ENCODE measurements around the gene TMEM72. TPM values are rescaled to one million over a fixed set of nuclear protein-coding genes. Genes with fewer than 3 reads are reported as not detected.

TMEM72 gene
- total and polyA plus RNA-seq, 5 donors from 2014 or later: not detected

DNA sequence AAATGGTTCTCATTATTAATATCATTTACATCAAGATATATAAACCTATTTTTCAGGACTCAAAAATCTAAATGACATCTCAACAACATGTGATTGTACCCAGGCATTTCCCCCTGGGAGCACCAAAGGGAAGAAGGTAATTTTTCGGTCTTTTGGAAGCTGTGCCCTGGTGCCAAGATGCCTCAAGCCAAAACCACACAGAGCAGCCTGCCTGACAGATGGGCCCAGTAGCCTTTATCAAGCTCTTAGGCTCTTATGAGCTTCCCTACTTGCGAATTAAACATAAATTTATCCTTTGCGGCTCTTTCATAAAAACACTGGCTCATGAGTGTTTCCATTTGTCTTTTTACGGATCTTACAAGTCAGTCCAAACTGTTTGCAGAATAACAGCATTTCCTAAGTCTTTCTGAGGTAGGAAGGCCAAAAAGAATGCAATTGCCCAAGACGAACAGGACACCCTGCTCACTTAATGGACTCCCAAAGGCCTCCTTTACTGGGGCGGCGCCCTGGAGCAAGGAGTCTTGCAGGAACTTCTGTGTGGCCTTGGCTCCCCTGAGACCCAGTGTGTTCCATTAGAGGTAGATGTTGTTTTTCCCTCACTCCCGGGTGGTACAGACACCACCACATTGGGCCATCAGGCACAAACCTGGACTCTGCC is 44.4 kb downstream of the TMEM72 start:
- no peak for ATAC-seq (ENCODE audit: low read depth in 2 of 2)
- peak overlapping the region in 2 of 4 donors; percentile 1 to 31 for H3K4me3 Mint-ChIP-seq

DNA sequence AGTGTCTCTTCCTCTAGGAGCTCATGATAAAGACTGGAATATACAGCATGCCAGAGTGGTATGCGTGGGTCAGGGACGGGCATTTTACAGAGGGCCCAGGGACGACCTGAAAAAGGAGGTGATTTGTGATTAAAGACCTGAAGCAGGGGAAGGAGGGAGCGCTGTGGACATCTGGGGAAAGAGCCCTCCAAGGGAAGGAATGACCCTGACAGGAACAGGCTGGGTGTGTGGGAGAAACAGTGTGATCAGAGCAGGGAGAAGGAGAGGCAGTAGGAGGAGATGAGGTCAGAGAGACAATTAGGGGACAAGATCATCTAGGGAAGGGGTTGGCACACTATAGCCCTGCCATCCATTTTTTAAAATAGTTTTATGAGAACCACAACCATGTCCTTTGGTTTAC is 45.1 kb downstream of the TMEM72 start:
- H3K36me3 ChIP-seq (ENCODE audit: control insufficient read depth, insufficient read depth, low read length): peaks cover 3% of the 10 kb centered on the region
- H3K4me3 Mint-ChIP-seq: peak overlapping the region in 1 of 4 donors; percentile 31
- DNase-seq (no peak), ATAC-seq (ENCODE audit: low read depth in 2 of 2) (no peak)
- no peaks in the 10 kb centered on the region for H3K9me3 ChIP-seq (ENCODE audit: control insufficient read depth in 2 of 2, low read length in 2 of 2)
- H3K27me3 Mint-ChIP-seq: no peaks in the 10 kb centered on the region
- H3K4me3 ChIP-seq (ENCODE audit: low read depth, low read length): no peak overlapping the region
- peaks cover 20% of the 10 kb centered on the region for H3K36me3 Mint-ChIP-seq
- H3K4me1 Mint-ChIP-seq: peaks cover 6 to 45% (median 29%) of the 10 kb centered on the region in 4 donors
- H3K4me1 ChIP-seq (ENCODE audit: control insufficient read depth, insufficient read depth, low read length, poor library complexity, severe bottlenecking): peaks cover 18% of the 10 kb centered on the region
- H3K27ac ChIP-seq (ENCODE audit: insufficient read depth, low read length, poor library complexity, severe bottlenecking): no peak overlapping the region
- no peaks in the 10 kb centered on the region for H3K9me3 Mint-ChIP-seq
- no peaks in the 10 kb centered on the region for H3K27me3 ChIP-seq (ENCODE audit: control insufficient read depth, insufficient read depth, low read length)
- H3K27ac Mint-ChIP-seq: peak overlapping the region in 1 of 3 donors; percentile 51

More for the DNA sequence above, 44.4 kb downstream of the TMEM72 start:
- peaks cover 20% of the 10 kb centered on the region for H3K36me3 Mint-ChIP-seq
- no peak for DNase-seq
- H3K9me3 Mint-ChIP-seq: no peaks in the 10 kb centered on the region
- peaks cover 6 to 38% (median 25%) of the 10 kb centered on the region in 4 donors for H3K4me1 Mint-ChIP-seq
- Histone ChIP-seq H3K27ac (ENCODE audit: insufficient read depth, low read length, poor library complexity, severe bottlenecking) (no peak overlapping the region), H3K27me3 (ENCODE audit: control insufficient read depth, insufficient read depth, low read length) (no peaks in the 10 kb centered on the region), H3K9me3 (ENCODE audit: control insufficient read depth in 2 of 2, low read length in 2 of 2) (no peaks in the 10 kb centered on the region), H3K4me1 (ENCODE audit: control insufficient read depth, insufficient read depth, low read length, poor library complexity, severe bottlenecking) (peaks cover 18% of the 10 kb centered on the region), H3K36me3 (ENCODE audit: control insufficient read depth, insufficient read depth, low read length) (peaks cover 3% of the 10 kb centered on the region), H3K4me3 (ENCODE audit: low read depth, low read length) (no peak overlapping the region)
- H3K27ac Mint-ChIP-seq: no peak overlapping the region
- H3K27me3 Mint-ChIP-seq: no peaks in the 10 kb centered on the region

DNA sequence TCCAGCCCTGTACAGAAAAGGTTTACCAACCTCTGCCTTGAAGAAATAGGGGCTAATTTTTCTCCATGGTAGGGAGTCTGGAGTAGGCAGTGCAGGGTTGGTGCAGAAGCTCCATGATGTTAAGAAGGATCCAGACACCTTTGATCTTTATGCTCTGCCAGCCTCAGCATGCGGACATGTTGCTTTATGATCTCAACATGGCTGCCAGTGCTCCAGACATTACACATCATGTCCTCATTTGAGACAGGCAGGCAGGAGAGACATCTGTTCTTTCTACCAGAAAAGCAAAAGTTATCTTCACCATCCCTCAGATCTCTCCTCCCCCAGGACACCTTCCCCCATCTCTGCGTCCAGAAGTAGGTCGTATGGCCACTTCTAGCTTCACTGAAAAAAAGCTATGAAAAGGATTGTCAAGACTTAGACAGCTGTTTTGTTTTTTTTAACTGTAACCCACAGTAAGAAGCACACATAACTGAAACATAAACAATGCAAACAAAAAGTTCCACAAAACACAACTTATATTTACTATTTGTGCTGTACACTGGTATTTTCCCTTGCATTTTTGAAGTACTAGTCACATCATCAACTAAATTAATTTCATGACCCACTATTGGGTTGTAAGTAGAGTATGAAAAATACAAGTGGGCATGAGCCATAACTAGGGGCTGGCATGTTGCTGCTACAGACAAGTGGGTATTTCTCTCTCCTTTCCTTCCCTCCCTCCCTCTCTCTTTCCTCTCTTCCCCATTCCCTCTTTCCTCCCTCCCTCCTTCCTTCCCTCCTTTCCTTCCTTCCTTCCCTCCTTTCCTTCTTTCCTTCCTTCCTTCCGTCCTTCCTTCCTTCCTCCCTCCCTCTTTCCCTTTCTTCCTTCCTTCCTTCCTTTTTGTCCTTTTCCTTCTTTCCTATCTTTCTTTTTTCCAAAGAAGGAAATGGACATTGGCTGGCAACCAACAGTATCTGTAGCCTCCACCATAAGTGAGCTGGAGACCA is 45.9 kb downstream of the TMEM72 start:
- Mint-ChIP-seq H3K4me3 (peak overlapping the region in 3 of 4 donors; percentile 38 to 95 (median 90)), H3K36me3 (peaks cover 17% of the 10 kb centered on the region), H3K9me3 (no peaks in the 10 kb centered on the region), H3K27ac (peak overlapping the region; percentile 33 to 82 (median 72)), H3K4me1 (peaks cover 6 to 45% (median 29%) of the 10 kb centered on the region in 4 donors), H3K27me3 (no peaks in the 10 kb centered on the region)
- Histone ChIP-seq H3K27me3 (ENCODE audit: control insufficient read depth, insufficient read depth, low read length) (no peaks in the 10 kb centered on the region), H3K27ac (ENCODE audit: insufficient read depth, low read length, poor library complexity, severe bottlenecking) (no peak overlapping the region), H3K9me3 (ENCODE audit: control insufficient read depth in 2 of 2, low read length in 2 of 2) (no peaks in the 10 kb centered on the region), H3K4me3 (ENCODE audit: low read depth, low read length) (no peak overlapping the region), H3K4me1 (ENCODE audit: control insufficient read depth, insufficient read depth, low read length, poor library complexity, severe bottlenecking) (peaks cover 18% of the 10 kb centered on the region), H3K36me3 (ENCODE audit: control insufficient read depth, insufficient read depth, low read length) (peaks cover 3% of the 10 kb centered on the region)
- no peak for ATAC-seq (ENCODE audit: low read depth in 2 of 2)
- no peak for DNase-seq

DNA sequence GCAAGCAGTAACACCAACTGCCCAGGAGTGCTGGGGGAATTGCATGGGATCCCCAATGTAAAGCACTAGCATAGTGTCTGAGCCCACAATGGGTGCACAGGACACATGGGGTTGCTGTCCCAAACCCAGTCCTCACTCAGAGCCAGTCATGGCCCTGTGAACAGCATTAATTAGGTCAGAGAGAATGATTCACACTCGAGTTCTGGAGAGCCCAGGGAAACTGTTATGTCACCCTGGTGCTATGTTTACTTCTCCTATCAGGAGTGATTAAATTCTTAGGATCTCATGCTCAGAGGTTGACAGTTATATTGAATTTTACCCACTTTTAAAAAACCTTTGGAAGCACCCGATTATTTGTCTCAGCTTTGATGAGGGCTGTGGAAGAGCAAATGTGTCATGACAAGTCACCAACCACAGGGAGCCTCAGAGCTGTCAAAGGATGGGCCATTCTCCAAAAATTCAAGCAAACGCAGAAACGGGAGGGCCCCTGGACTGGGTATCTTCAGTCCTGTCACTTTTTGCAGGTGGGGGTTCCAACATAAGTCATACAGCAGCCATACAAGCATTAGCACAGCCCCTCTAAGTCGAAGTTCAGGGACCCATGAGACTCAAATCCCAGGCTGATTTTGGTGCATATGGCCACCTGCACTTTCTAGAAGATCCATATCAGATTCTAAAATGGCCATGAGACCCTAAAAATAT is 47.2 kb downstream of the TMEM72 start:
- Histone ChIP-seq H3K27me3 (ENCODE audit: control insufficient read depth, insufficient read depth, low read length) (no peaks in the 10 kb centered on the region), H3K36me3 (ENCODE audit: control insufficient read depth, insufficient read depth, low read length) (peaks cover 3% of the 10 kb centered on the region), H3K4me1 (ENCODE audit: control insufficient read depth, insufficient read depth, low read length, poor library complexity, severe bottlenecking) (peaks cover 18% of the 10 kb centered on the region), H3K9me3 (ENCODE audit: control insufficient read depth in 2 of 2, low read length in 2 of 2) (no peaks in the 10 kb centered on the region), H3K27ac (ENCODE audit: insufficient read depth, low read length, poor library complexity, severe bottlenecking) (no peak overlapping the region), H3K4me3 (ENCODE audit: low read depth, low read length) (peak overlapping the region; percentile 90)
- peak overlapping the region; percentile 89 to 95 (median 90) for H3K4me3 Mint-ChIP-seq
- H3K4me1 Mint-ChIP-seq: peaks cover 6 to 45% (median 29%) of the 10 kb centered on the region in 4 donors
- DNase-seq: no peak
- H3K27ac Mint-ChIP-seq: peak overlapping the region; percentile 72 to 85 (median 84)
- peaks cover 17% of the 10 kb centered on the region for H3K36me3 Mint-ChIP-seq
- no peaks in the 10 kb centered on the region for H3K9me3 Mint-ChIP-seq
- H3K27me3 Mint-ChIP-seq: no peaks in the 10 kb centered on the region
- ATAC-seq (ENCODE audit: low read depth in 2 of 2): no peak

DNA sequence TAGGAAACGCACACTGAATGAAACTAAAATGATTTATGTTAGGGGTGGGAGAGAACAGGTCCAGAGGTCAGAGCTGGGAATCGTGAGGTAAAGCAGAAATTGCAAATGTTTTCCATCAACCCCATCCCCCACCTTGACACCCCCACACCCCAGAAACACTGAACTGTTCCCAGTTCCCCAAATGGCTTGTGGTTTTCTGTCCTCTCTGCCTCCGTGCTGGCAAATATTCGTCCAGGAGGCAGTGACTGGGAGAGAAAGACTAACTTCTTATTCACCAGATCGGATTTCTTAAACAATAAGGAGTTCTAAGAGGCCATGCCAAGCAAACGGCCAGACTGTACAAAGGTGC is 47.7 kb downstream of the TMEM72 start:
- DNase-seq (no peak), ATAC-seq (ENCODE audit: low read depth in 2 of 2) (no peak)
- Mint-ChIP-seq H3K27ac (peak overlapping the region in 2 of 3 donors; percentile 72 to 85), H3K4me3 (peak overlapping the region; percentile 89 to 95 (median 90)), H3K27me3 (no peaks in the 10 kb centered on the region), H3K36me3 (peaks cover 17% of the 10 kb centered on the region), H3K4me1 (peaks cover 6 to 45% (median 28%) of the 10 kb centered on the region in 4 donors), H3K9me3 (no peaks in the 10 kb centered on the region)
- no peaks in the 10 kb centered on the region for H3K9me3 ChIP-seq (ENCODE audit: control insufficient read depth in 2 of 2, low read length in 2 of 2)
- H3K4me1 ChIP-seq (ENCODE audit: control insufficient read depth, insufficient read depth, low read length, poor library complexity, severe bottlenecking): peaks cover 18% of the 10 kb centered on the region
- H3K4me3 ChIP-seq (ENCODE audit: low read depth, low read length): peak overlapping the region; percentile 90
- H3K27ac ChIP-seq (ENCODE audit: insufficient read depth, low read length, poor library complexity, severe bottlenecking): no peak overlapping the region
- H3K27me3 ChIP-seq (ENCODE audit: control insufficient read depth, insufficient read depth, low read length): no peaks in the 10 kb centered on the region
- peaks cover 3% of the 10 kb centered on the region for H3K36me3 ChIP-seq (ENCODE audit: control insufficient read depth, insufficient read depth, low read length)

DNA sequence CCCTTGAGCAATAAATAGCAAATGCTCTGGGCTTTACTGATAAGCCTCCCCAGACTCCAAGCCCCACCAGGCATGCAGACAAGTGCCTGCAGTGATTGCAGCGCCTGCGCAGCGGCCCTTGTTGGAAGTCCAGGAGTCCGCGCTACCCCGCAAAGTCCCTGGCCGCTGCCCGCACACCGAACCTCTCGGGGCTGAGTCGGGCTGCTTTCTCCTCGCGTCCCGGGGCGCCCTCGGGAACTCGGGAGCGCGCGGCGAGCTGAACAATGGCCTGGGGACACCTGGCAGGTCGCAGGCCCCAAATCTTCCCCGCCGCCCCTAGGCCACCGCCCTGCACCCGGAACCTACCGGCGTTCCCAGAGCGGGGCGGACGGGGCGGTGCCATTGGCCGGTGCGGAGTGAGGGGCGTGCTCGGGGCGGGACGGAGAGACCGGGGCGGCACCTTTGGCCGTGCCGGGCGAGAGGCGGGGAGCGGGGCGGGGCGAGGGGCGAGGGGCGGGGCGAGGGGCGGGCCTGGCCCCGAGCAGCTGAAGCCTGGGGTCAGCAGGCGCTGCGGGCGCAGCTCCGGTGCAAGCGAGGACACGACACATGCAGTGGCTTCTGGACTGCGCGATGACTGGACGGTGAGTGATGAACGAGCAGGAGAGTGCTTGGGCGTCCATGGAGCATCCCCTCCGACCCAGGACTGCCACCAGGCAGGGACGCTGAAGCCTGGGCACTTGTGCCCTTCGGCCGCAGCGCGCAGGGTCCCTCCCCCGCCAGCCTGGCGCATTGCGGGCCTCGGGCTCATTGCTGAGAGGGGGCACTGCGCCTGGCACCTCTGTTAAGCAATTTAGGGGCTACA is 48.3 kb downstream of the TMEM72 start, which contains the start of gene RASSF4:
Gene RASSF4, plus strand, starts transcription at position 556 of the 841 bp plus-strand sequence. CDS start 10,401 bp downstream, outside the sequence.
- Mint-ChIP-seq H3K36me3 (peaks cover 17% of the 10 kb centered on the region), H3K27ac (peak within 1 kb of the TSS in 2 of 3 donors; percentile 72 to 85), H3K4me1 (peaks cover 6 to 45% (median 28%) of the 10 kb centered on the region in 4 donors), H3K4me3 (peak within 1 kb of the TSS; percentile 89 to 95 (median 90)), H3K9me3 (no peaks in the 10 kb centered on the region), H3K27me3 (no peaks in the 10 kb centered on the region)
- ATAC-seq (ENCODE audit: low read depth in 2 of 2) (peak; percentile 100), DNase-seq (peak; percentile 87 to 91 (median 89))
- H3K27me3 ChIP-seq (ENCODE audit: control insufficient read depth, insufficient read depth, low read length): no peaks in the 10 kb centered on the region
- H3K27ac ChIP-seq (ENCODE audit: insufficient read depth, low read length, poor library complexity, severe bottlenecking): peak within 1 kb of the TSS; percentile 58
- H3K4me3 ChIP-seq (ENCODE audit: low read depth, low read length): peak within 1 kb of the TSS; percentile 90
- H3K9me3 ChIP-seq (ENCODE audit: control insufficient read depth in 2 of 2, low read length in 2 of 2): no peaks in the 10 kb centered on the region
- peaks cover 18% of the 10 kb centered on the region for H3K4me1 ChIP-seq (ENCODE audit: control insufficient read depth, insufficient read depth, low read length, poor library complexity, severe bottlenecking)
- H3K36me3 ChIP-seq (ENCODE audit: control insufficient read depth, insufficient read depth, low read length): peaks cover 3% of the 10 kb centered on the region
